Peyer's patch (tissue), 4 donors: Measurements from ENCODE around the gene MYBPC1.

Source experiments
- POLR2A ChIP-seq, 2 donors: fragments of 450-650 bp; IDR thresholded peaks; one replicate each; pipeline ENCODE4 v1.5.1; 2017; ENCODE audit warnings: antibody characterized with exemption in 2 of 2, mild to moderate bottlenecking in 2 of 2, moderate library complexity in 2 of 2
- TF ChIP-seq, protein P1 (sequence below), 6 experiments: fragments of 450-650 bp in 4 of 6; fragments of 200-600 bp in 2 of 6; sonication (generic) in 1 of 6; IDR thresholded peaks; one replicate each; pipeline ENCODE4 v1.5.1; 2017 to 2019; ENCODE audit warnings: antibody characterized with exemption in 6 of 6, mild to moderate bottlenecking in 3 of 6, moderate library complexity in 1 of 6

GRCh38 chr12:101637936-101638335, 43.2 kb downstream of the MYBPC1 start:
- no peak for TF ChIP-seq POLR2A (IDR thresholded peaks at IDR 0.05)
- TF ChIP-seq, protein P1, sequence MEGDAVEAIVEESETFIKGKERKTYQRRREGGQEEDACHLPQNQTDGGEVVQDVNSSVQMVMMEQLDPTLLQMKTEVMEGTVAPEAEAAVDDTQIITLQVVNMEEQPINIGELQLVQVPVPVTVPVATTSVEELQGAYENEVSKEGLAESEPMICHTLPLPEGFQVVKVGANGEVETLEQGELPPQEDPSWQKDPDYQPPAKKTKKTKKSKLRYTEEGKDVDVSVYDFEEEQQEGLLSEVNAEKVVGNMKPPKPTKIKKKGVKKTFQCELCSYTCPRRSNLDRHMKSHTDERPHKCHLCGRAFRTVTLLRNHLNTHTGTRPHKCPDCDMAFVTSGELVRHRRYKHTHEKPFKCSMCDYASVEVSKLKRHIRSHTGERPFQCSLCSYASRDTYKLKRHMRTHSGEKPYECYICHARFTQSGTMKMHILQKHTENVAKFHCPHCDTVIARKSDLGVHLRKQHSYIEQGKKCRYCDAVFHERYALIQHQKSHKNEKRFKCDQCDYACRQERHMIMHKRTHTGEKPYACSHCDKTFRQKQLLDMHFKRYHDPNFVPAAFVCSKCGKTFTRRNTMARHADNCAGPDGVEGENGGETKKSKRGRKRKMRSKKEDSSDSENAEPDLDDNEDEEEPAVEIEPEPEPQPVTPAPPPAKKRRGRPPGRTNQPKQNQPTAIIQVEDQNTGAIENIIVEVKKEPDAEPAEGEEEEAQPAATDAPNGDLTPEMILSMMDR (IDR thresholded peaks at IDR 0.05): no peak
